Measurements from ENCODE around the gene CSPG4.
"Not testable (repeated sequence)": the region's sequence is repeated elsewhere in the genome, so short reads cannot be mapped to it uniquely, and the experiment has no call there.

GRCh38 chr15:75748882-75749281 lies 36.2 kb upstream of the CSPG4 start:
- TF ChIP-seq EZH2 (IDR thresholded peaks at IDR 0.05); POLR2AphosphoS5 (IDR thresholded peaks at IDR 0.05; ENCODE audit: borderline replicate concordance, low read depth, low read length); FOXP2 (optimal IDR thresholded peaks at IDR 0.05; ENCODE audit: control extremely low read depth, extremely low read length, insufficient read depth): not testable (repeated sequence)
